HCT116 (cell line): ENCODE measurements around the gene GTF2H4. TPM values are rescaled to one million over a fixed set of nuclear protein-coding genes. Genes with fewer than 3 reads are reported as not detected.
A peak's percentile ranks its signal among the peaks of the same experiment; 100 is the strongest.

Source experiments
- ATAC-seq: fragments of 200-7000 bp; cut with Tn5 transposase; 2 replicates; pipeline ENCODE4 v1.9.1; 2020; ENCODE audit warnings: mild to moderate bottlenecking, moderate library complexity
- BruUV-seq: library from RNA; stranded (reverse); fragments of 400-500 nt; replicated peaks from 2 replicates; lab custom pipeline; 2021; lab: Mats Ljungman, UMichigan
- CTCF ChIA-PET: fragments of 300-600 bp; sonication (Branson Sonifier 250); formaldehyde crosslinking; loops from one replicate; lab custom pipeline; 2021; ENCODE audit warnings: antibody characterized with exemption; lab: Charles Lee
- POLR2A ChIA-PET: fragments of 300-600, 350-600 bp; sonication (Branson Sonifier 250); formaldehyde crosslinking; loops from one replicate; lab custom pipeline; 2021; ENCODE audit warnings: antibody characterized with exemption; lab: Charles Lee
- RAD21 ChIA-PET, 2 experiments: fragments of 300-600 bp; sonication (Branson Sonifier 250); formaldehyde crosslinking; loops; one replicate each; lab custom pipeline; 2023; ENCODE audit warnings: low total read pairs in 2 of 2; ENCODE audit not compliant: uncharacterized antibody in 2 of 2, unreplicated experiment in 2 of 2, low non-redundant PET in 1 of 2; lab: Charles Lee
- DNase-seq: peaks from one replicate; pipeline ENCODE4 v3.0.0-alpha.2; 2010; ENCODE audit warnings: low read depth, low spot score
- H2AFZ ChIP-seq: fragments of 200-600 bp; shearing (Covaris generic), sonication (generic); 2 replicates; pipeline ENCODE4 v1.6.1; 2017; ENCODE audit warnings: low read depth, mixed run types, mixed read lengths, antibody characterized with exemption, low read length; ENCODE audit not compliant: poor library complexity, severe bottlenecking
- H3K27ac ChIP-seq: 2 replicates; pipeline ENCODE4 v1.5.1; 2012; ENCODE audit warnings: low read depth, low read length
- H3K27me3 ChIP-seq: fragments of 200-600 bp; sonication (generic); 2 replicates; pipeline ENCODE4 v1.6.1; 2016; ENCODE audit warnings: mixed run types, low read length, mixed read lengths; ENCODE audit not compliant: insufficient read depth
- H3K36me3 ChIP-seq, 2 experiments: fragments of 200-500 bp in 1 of 2; fragments of 200-600 bp in 1 of 2; sonication (Bioruptor generic) in 1 of 2; sonication (generic) in 1 of 2; 2 replicates each; pipeline versions ENCODE4 v1.5.1 to v1.6.1; 2014 to 2016; ENCODE audit warnings: low read length in 2 of 2, inconsistent platforms in 1 of 2, mixed read lengths in 1 of 2, mixed run types in 1 of 2; ENCODE audit not compliant: insufficient read depth in 2 of 2, control insufficient read depth in 1 of 2
- H3K4me1 ChIP-seq, 2 experiments: fragments of 200-600 bp in 1 of 2; sonication (generic) in 1 of 2; 2 replicates each; pipeline versions ENCODE4 v1.5.1 to v1.6.1; 2012 to 2017; ENCODE audit warnings: low read length in 2 of 2, inconsistent platforms in 1 of 2, mild to moderate bottlenecking in 1 of 2, mixed read lengths in 1 of 2, mixed run types in 1 of 2, moderate library complexity in 1 of 2; ENCODE audit not compliant: insufficient read depth in 2 of 2, control insufficient read depth in 1 of 2
- H3K4me2 ChIP-seq: fragments of 200-600 bp; sonication (generic); 2 replicates; pipeline ENCODE4 v1.6.1; 2017; ENCODE audit warnings: mixed run types, low read length, mixed read lengths
- H3K4me3 ChIP-seq, 2 experiments: fragments of 200-600 bp in 1 of 2; sonication (generic) in 1 of 2; replicated peaks in 1 of 2; 2 replicates each; pipeline ENCODE4 v1.5.1; 2011 to 2016; ENCODE audit warnings: low read length in 2 of 2, control low read depth in 1 of 2, low read depth in 1 of 2, mild to moderate bottlenecking in 1 of 2, mixed read lengths in 1 of 2, mixed run types in 1 of 2
- H3K79me2 ChIP-seq: fragments of 200-600 bp; sonication (generic); 2 replicates; pipeline ENCODE4 v1.6.1; 2017; ENCODE audit warnings: mild to moderate bottlenecking, mixed run types, low read length, moderate library complexity, mixed read lengths; ENCODE audit not compliant: insufficient read depth
- H3K9ac ChIP-seq: fragments of 200-600 bp; sonication (generic); 2 replicates; pipeline ENCODE4 v1.6.1; 2016; ENCODE audit warnings: low read length, mixed read lengths
- H3K9me2 ChIP-seq: fragments of 200-600 bp; sonication (generic), shearing (Covaris generic); 2 replicates; pipeline ENCODE4 v1.6.1; 2017; ENCODE audit warnings: mixed run types, mild to moderate bottlenecking, moderate library complexity; ENCODE audit not compliant: insufficient read depth
- H3K9me3 ChIP-seq, 2 experiments: fragments of 200-500 bp in 1 of 2; fragments of 200-600 bp in 1 of 2; sonication (Bioruptor generic) in 1 of 2; sonication (generic) in 1 of 2; 2 replicates each; pipeline ENCODE4 v1.6.1; 2014 to 2017; ENCODE audit warnings: low read length in 2 of 2, mixed read lengths in 2 of 2, inconsistent platforms in 1 of 2, low read depth in 1 of 2, mild to moderate bottlenecking in 1 of 2, mixed run types in 1 of 2, moderate library complexity in 1 of 2; ENCODE audit not compliant: control insufficient read depth in 1 of 2, insufficient read depth in 1 of 2
- H4K20me1 ChIP-seq: fragments of 200-600 bp; sonication (generic), shearing (Covaris generic); 2 replicates; pipeline ENCODE4 v1.6.1; 2017; ENCODE audit warnings: mixed run types, mild to moderate bottlenecking, moderate library complexity; ENCODE audit not compliant: insufficient read depth
- CBX3 ChIP-seq: IDR thresholded peaks from 2 replicates; pipeline ENCODE4 v1.6.1; 2012; ENCODE audit warnings: low read depth
- JUND ChIP-seq: IDR thresholded peaks from 2 replicates; pipeline ENCODE4 v1.6.1; 2012
- POLR2AphosphoS5 ChIP-seq: IDR thresholded peaks from 2 replicates; pipeline ENCODE4 v1.6.1; 2011; ENCODE audit warnings: mild to moderate bottlenecking, low read depth, low read length, moderate library complexity
- RAD21 ChIP-seq: IDR thresholded peaks from 2 replicates; pipeline ENCODE4 v1.6.1; 2012; ENCODE audit warnings: low read depth, mild to moderate bottlenecking
- SP1 ChIP-seq: IDR thresholded peaks from 2 replicates; pipeline ENCODE4 v1.6.1; 2012; ENCODE audit warnings: low read depth
- YY1 ChIP-seq: IDR thresholded peaks from 2 replicates; pipeline ENCODE4 v1.6.1; 2011; ENCODE audit warnings: low read length, low read depth, moderate library complexity, mild to moderate bottlenecking; ENCODE audit not compliant: insufficient replicate concordance; ENCODE audit errors: extremely low read depth
- intact Hi-C: fragments of 100-400 bp; cut with micrococcal nuclease; formaldehyde crosslinking; loops from 2 replicates; pipeline ENCODE4 v1.10.0; 2022
- total RNA-seq: library from RNA; stranded (reverse); gene quantifications from one replicate; pipeline ENCODE4 v1.2.1, GENCODE V29; 2021; ENCODE audit not compliant: unreplicated experiment
- TF ChIP-seq, protein P1 (sequence below): IDR thresholded peaks from 2 replicates; pipeline ENCODE4 v1.6.1; 2011; ENCODE audit warnings: mild to moderate bottlenecking, low read length, moderate library complexity; ENCODE audit not compliant: insufficient replicate concordance; ENCODE audit errors: extremely low read depth
- TF ChIP-seq, protein P2 (sequence below), 3 experiments: fragments of 200-600 bp in 1 of 3; sonication (generic) in 1 of 3; IDR thresholded peaks in 2 of 3; conservative IDR thresholded peaks in 1 of 3; 2 replicates each; pipeline ENCODE4 v1.5.1; 2012 to 2017; ENCODE audit warnings: low read depth in 2 of 3, low read length in 2 of 3, antibody characterized with exemption in 1 of 3, borderline replicate concordance in 1 of 3, control low read depth in 1 of 3, mild to moderate bottlenecking in 1 of 3, mixed read lengths in 1 of 3, mixed run types in 1 of 3, moderate library complexity in 1 of 3; ENCODE audit not compliant: insufficient read depth in 1 of 3
- TF ChIP-seq, protein P3 (sequence below): IDR thresholded peaks from 2 replicates; pipeline ENCODE4 v1.6.1; 2012

Gene GTF2H4
- total RNA-seq, 1 experiment from 2014 or later = 59.7 TPM

DNA sequence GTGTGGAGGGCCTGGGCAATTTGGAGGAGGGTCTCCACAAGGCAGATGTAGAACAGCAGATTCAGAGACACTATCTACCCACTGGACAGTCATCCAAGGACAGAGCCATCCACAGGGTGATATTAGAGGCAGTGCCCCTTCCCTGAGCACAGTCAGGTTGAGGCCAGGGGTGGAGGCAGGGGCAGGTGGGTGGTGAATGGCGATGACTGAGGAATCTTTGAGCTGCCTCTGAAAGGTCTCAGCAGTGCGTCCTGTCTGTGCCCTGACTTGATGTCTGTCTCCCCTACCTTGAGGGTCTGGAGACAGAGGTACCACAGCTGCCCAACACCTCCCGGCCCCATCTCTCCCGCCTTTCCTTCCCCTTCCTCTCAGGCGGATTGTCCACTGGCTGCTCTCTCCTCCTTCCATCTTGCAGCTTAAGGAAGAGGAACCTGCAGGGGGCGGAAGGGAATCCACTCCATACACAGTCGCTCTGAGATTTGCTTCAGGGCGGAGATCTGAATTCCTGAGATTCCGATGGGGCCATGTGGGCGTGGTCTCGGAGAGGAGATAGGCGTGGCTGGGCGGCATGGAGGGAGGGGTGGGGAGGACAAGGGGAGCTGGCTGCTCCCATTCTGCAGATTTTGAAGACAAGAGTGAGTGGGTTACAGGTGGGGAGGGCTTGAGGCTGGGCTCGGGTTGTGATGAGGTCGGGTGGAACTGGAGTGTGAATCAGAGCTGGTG is 34.5 kb downstream of the GTF2H4 start:
- RAD21 ChIA-PET = interaction anchor here (0.9 to 1.2 kb wide), 4 partner anchors 27 to 137 kb away, joined by 3 to 4 read pairs (median 4); no protein-coding TSS in a partner anchor
- intact Hi-C loops = loop anchor here (1.0 kb wide), 1 partner anchor 250 kb away; no protein-coding TSS in a partner anchor
- POLR2A ChIA-PET = interaction anchor here (1.2 kb wide), 2 partner anchors 35 to 128 kb away, joined by 3 to 4 read pairs; partner anchors contain the start of gene GTF2H4
- CTCF ChIA-PET = interaction anchor here (0.5 to 2.1 kb wide), 12 partner anchors 11 to 424 kb away, joined by 3 to 20 read pairs (median 4); partner anchors contain the start of gene SFTA2
- DNase-seq (peak; percentile 83), ATAC-seq (peak; percentile 95)
- TF ChIP-seq RAD21 (peak; percentile 67), SP1 (peak; percentile 50; the same call in 1 of the 2 replicates), YY1 (peak; percentile 79), POLR2AphosphoS5 (peak; percentile 45; the same call in 1 of the 2 replicates), CBX3 (peak; percentile 45; the same call in 1 of the 2 replicates), JUND (no peak)
- TF ChIP-seq, protein P1, sequence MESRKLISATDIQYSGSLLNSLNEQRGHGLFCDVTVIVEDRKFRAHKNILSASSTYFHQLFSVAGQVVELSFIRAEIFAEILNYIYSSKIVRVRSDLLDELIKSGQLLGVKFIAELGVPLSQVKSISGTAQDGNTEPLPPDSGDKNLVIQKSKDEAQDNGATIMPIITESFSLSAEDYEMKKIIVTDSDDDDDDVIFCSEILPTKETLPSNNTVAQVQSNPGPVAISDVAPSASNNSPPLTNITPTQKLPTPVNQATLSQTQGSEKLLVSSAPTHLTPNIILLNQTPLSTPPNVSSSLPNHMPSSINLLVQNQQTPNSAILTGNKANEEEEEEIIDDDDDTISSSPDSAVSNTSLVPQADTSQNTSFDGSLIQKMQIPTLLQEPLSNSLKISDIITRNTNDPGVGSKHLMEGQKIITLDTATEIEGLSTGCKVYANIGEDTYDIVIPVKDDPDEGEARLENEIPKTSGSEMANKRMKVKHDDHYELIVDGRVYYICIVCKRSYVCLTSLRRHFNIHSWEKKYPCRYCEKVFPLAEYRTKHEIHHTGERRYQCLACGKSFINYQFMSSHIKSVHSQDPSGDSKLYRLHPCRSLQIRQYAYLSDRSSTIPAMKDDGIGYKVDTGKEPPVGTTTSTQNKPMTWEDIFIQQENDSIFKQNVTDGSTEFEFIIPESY = no peak
- TF ChIP-seq, protein P2, sequence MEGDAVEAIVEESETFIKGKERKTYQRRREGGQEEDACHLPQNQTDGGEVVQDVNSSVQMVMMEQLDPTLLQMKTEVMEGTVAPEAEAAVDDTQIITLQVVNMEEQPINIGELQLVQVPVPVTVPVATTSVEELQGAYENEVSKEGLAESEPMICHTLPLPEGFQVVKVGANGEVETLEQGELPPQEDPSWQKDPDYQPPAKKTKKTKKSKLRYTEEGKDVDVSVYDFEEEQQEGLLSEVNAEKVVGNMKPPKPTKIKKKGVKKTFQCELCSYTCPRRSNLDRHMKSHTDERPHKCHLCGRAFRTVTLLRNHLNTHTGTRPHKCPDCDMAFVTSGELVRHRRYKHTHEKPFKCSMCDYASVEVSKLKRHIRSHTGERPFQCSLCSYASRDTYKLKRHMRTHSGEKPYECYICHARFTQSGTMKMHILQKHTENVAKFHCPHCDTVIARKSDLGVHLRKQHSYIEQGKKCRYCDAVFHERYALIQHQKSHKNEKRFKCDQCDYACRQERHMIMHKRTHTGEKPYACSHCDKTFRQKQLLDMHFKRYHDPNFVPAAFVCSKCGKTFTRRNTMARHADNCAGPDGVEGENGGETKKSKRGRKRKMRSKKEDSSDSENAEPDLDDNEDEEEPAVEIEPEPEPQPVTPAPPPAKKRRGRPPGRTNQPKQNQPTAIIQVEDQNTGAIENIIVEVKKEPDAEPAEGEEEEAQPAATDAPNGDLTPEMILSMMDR (IDR thresholded peaks at IDR 0.05 in 2 of 3, conservative IDR thresholded peaks at IDR 0.05 in 1 of 3; ENCODE audit: borderline replicate concordance in 1 of 3, insufficient read depth in 1 of 3, low read depth in 2 of 3, low read length in 2 of 3) = peak; percentile 64 to 83 (median 64); a peak in 5 of 6 replicates
- TF ChIP-seq, protein P3, sequence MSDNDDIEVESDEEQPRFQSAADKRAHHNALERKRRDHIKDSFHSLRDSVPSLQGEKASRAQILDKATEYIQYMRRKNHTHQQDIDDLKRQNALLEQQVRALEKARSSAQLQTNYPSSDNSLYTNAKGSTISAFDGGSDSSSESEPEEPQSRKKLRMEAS = peak; percentile 29; the same call in 1 of the 2 replicates
- Histone ChIP-seq H3K9me2 (no peaks in the 10 kb centered on the region), H3K4me3 (peak overlapping the region; percentile 22 to 47), H3K27ac (peak overlapping the region; percentile 41), H3K27me3 (no peaks in the 10 kb centered on the region), H3K4me1 (peaks cover 14 to 19% of the 10 kb centered on the region in 2 experiments), H3K79me2 (no peaks in the 10 kb centered on the region), H2AFZ (peak overlapping the region; percentile 75), H3K4me2 (peak overlapping the region; percentile 81), H3K9ac (peak overlapping the region; percentile 39), H4K20me1 (no peaks in the 10 kb centered on the region), H3K9me3 (no peaks in the 10 kb centered on the region), H3K36me3 (no peaks in the 10 kb centered on the region)
- no TSS peak for BruUV-seq
